HG02678 (cell line): ENCODE measurements around the gene SLC29A1.
"Not testable (repeated sequence)": the region's sequence is repeated elsewhere in the genome, so short reads cannot be mapped to it uniquely, and the experiment has no call there.

ENCODE experiments used
- ATAC-seq: cut with Tn5 transposase; IDR thresholded peaks from one replicate; pipeline ENCODE4 v1.9.1; 2021; ENCODE audit warnings: mild to moderate bottlenecking, moderate library complexity; ENCODE audit not compliant: unreplicated experiment

SLC29A1 gene

GRCh38 chr6:44193307-44193910 lies 30.0 kb upstream of the SLC29A1 start:
- ATAC-seq, result no peak

- ATAC-seq, result no peak
These were observed 29.1 kb upstream of the SLC29A1 start for GRCh38 chr6:44194326-44194725.

GRCh38 chr6:44196351-44196750 lies 27.0 kb upstream of the SLC29A1 start:
- ATAC-seq, result not testable (repeated sequence)

DNA sequence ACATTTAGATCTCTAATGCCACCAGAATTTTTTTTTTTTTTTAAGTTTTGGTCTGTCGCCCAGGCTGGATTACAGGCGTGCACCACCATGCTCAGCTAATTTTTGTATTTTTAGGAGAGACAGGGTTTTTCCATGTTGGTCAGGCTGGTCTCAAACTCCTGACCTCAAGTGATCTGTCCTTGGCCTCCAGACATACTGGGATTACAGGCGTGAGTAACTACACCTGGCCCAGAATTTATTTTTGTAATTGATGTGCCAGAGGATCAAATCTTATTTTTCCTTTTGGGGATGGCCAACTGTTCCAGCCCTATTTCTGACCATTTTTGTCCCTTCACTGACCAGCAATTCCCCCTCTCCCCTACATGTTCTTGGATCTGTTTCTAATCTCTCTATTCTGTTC lies 24.7 kb upstream of the SLC29A1 start:
- ATAC-seq, result no peak

DNA sequence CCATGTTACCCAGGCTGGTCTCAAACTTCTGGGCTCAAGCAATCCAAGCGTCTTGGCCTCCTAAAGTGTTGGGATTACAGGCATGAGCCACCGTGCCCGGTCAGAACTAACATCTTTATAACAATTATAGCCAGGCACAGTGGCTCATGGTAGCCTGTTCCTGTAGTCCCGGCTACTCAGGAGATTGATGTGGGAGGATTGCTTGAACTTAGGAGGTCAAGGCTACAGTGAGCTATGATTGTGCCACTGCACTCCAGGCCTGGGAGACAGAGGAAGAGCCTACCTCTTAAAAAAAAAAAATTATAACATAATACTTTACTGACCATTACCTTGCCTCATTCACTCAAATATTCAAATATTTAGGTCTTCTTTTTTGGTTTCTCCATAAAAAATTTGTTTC lies 23.5 kb upstream of the SLC29A1 start:
- ATAC-seq, result no peak

- ATAC-seq, result no peak
These were observed 22.2 kb upstream of the SLC29A1 start for GRCh38 chr6:44201200-44201599.

DNA sequence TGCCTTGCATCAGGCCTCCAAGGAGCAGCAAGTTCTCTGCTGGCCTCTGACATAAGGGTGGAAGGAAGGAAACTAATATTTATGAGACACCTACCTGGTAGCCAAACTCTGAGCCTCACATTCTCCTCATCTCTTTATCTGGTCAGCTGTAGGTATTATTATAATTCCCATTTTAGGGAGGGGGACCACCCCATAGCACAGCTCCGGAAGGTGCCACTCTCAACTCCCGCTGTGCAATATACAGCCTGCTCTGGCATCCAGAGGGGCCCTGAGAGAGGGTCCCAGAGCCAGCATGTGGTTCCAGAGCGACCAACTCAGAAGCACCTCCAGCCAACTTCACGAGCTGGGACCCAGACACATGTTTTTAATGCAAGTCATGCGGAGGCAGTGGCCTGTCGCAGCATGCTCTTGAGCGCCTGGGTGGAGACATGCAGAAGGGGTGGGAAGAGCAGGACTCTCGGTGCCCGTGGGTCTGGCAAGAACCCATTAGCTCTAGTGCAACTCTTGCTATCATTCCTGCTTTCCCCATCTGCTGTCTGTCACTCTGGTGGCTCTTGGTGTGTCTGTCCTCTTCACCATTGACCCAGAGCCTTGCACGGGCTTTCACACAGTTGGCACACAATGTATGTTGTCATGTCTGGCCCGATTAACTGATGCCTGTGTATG lies 21.6 kb upstream of the SLC29A1 start:
- no peak for ATAC-seq

GRCh38 chr6:44202332-44202971 lies 20.9 kb upstream of the SLC29A1 start:
- no peak for ATAC-seq

GRCh38 chr6:44202972-44203750 lies 20.2 kb upstream of the SLC29A1 start:
- ATAC-seq, result no peak

DNA sequence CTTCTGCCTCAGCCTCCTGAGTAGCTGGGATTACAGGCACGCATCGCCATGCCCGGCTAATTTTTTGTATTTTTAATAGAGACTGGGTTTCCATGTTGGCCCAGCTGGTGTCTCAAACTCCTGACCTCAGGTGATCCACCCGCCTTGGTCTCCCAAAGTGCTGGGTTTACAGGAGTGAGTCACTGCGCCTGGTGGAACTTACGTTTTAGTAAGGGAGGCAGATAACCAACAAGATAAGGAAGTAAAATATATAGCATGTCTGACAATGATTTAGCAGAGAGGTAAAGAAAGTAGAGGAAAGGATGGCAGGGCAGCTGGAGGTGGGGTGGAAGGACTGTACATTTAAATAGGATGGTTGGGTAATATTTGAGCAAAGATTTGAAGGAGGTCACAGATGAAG lies 19.4 kb upstream of the SLC29A1 start:
- no peak for ATAC-seq

DNA sequence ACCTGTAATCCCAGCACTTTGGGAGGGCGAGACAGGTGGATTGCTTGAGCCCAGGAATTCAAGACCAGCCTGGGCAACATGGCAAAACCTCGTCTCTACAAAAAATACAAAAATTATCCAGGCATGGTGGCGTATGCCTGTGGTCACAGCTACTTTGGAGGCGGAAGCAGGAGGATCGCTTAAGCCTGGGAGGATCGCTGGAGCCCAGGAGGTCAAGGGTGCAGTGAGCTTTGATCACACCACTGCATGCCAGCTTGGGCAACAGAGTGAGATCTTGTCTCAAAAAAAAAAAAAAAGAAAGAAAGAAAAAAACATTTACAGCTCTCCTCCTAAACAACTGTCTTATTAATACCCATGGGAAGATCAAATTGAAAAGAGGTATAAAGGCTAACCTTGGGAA lies 15.4 kb upstream of the SLC29A1 start:
- no peak for ATAC-seq

GRCh38 chr6:44211284-44211683 lies 12.1 kb upstream of the SLC29A1 start:
- ATAC-seq, result no peak

DNA sequence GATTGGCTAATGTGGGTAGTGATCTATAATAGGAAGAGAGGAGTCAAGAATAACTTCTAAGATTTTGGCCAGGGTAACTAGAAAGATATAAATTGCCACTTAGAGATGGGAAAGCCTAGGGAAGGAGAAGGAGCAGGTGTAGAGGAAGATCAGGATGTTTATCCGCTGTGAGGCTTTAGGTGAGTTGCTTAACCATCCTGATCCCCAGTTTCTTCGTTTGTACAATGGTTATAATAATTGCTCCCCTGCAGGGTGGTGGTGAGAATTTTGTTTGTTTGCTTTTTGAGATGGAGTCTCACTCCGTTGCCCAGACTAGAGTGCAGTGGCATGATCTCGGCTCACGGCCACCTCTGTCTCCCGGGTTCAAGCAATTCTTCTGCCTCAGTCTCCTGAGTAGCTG lies 9.1 kb upstream of the SLC29A1 start:
- ATAC-seq, result no peak

GRCh38 chr6:44216677-44217331 lies 6.6 kb upstream of the SLC29A1 start, which contains the start of gene MYMX:
Gene MYMX (plus strand): TSS chr6:44216926. CDS start chr6:44217472, 546 bp downstream.
- ATAC-seq, result no peak

DNA sequence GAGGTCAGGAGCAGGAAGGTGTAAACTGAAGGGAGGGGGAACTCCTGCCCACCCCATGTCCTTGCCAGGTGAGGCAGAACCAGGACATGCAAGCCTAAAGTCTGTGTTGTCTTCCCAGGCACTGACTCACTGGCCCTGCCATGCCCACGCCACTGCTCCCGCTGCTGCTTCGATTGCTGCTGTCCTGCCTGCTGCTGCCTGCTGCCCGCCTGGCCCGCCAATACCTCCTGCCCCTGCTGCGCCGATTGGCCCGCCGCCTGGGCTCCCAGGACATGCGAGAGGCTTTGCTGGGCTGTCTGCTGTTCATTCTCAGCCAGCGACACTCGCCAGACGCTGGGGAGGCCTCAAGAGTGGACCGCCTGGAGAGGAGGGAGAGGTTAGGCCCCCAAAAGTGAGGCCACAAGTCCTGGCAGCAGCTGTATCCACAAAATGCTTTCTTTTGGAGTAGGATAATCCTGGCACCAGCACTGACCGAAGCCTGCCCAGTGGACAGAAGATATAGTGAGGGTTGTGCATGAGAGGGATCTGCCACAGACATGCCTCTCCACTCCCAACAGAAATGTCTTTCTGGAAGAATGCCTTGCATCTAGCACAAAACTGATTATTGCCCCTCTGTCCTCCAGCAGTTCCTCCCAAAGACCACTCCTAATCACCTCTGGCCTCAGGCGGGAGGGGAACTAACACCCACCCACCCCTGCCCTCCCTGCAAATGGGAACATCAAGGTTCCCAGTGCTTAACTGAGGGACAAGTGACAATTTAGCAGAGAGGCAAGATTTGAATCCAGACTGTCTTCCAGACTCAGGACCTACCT lies 5.9 kb upstream of the SLC29A1 start:
- no peak for ATAC-seq

- peak; percentile 57 for ATAC-seq
These were observed 4.2 kb upstream of the SLC29A1 start for GRCh38 chr6:44219053-44219814.

DNA sequence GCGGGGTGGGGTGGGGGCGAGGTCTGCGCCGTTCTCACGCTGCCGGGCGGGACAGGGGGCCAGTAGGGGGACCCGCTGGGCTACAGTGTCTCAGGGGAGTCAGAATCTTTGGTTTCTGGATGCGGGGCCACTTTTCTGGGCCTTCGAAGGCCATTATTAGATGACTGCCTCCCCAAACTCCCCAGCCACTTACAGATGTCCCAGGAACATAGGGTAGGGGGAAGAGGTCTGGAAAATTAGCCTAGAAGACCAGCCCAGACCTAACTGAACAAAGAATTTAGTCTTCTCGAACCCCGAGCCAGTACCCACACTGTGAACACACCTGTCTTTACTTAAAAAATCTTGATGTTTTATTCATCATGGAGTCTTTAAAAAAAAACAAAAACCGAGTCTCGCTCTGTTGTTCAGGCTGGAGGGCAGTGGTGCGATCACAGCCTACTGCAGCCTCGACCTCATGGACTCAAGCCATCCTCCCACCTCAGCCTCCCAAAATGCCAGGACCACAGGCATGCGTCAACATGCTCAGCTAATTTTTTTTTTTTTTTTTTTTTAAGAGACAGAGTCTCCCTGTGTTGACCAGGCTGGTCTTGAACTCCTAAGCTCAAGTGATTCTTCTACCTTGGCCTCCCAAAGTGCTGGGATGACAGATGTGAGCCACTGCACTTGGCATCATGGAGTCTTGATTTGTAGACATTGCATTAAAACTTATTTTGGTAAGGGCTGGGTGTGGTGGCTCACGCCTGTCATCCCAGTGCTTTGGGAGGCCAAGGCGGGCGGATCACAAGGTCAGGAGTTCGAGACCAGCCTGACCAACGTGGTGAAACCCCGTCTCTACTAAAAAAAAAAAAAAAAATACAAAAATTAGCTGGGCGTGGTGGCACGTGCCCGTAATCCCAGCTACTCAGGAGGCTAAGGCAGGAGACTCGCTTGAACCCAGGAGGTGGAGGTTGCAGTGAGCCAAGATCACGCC lies 3.3 kb upstream of the SLC29A1 start:
- no peak for ATAC-seq

GRCh38 chr6:44220913-44221290 lies 2.5 kb upstream of the SLC29A1 start:
- ATAC-seq, result no peak
